Activated CD4-positive, alpha-beta T cell treated with anti-CD3 and anti-CD28 coated beads, Interleukin-10, Interleukin-2, amounts not matched to agents 100 ng/mL and 50 ng/mL, durations not matched to agents 16 hours and 8 hours (primary cell): Measurements from ENCODE around the gene DMXL2.
"Not testable (repeated sequence)": the region's sequence is repeated elsewhere in the genome, so short reads cannot be mapped to it uniquely, and the experiment has no call there.

Experiments used
- DNase-seq: peaks from one replicate; pipeline ENCODE4 v3.0.0-alpha.2; 2020

Gene DMXL2, protein sequence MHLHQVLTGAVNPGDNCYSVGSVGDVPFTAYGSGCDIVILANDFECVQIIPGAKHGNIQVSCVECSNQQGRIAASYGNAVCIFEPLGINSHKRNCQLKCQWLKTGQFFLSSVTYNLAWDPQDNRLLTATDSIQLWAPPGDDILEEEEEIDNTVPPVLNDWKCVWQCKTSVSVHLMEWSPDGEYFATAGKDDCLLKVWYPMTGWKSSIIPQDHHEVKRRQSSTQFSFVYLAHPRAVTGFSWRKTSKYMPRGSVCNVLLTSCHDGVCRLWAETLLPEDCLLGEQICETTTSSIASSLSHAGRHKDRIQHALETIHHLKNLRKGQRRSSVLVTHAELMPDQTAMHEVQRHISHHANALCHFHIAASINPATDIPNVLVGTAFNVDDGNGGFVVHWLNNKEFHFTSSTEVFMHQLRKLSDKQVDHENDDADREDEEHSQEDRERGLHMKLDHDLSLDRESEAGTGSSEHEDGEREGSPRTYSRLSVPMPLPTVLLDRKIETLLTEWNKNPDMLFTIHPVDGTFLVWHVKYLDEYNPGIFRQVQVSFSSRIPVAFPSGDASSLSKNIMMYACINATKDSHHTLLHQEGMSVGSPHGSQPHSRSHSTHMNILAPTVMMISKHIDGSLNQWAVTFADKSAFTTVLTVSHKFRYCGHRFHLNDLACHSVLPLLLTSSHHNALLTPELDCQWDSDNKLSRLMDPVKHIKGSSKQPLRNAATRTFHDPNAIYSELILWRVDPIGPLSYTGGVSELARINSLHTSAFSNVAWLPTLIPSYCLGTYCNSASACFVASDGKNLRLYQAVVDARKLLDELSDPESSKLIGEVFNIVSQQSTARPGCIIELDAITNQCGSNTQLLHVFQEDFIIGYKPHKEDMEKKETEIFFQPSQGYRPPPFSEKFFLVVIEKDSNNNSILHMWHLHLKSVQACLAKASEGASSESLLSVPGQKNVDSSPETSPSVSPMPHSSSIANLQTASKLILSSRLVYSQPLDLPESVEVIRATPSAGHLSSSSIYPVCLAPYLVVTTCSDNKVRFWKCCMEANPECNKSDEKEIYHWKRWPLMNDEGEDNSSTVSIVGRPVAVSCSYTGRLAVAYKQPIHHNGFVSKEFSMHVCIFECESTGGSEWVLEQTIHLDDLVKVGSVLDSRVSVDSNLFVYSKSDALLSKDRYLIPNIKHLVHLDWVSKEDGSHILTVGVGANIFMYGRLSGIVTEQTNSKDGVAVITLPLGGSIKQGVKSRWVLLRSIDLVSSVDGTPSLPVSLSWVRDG (N-terminal part only)

DNA sequence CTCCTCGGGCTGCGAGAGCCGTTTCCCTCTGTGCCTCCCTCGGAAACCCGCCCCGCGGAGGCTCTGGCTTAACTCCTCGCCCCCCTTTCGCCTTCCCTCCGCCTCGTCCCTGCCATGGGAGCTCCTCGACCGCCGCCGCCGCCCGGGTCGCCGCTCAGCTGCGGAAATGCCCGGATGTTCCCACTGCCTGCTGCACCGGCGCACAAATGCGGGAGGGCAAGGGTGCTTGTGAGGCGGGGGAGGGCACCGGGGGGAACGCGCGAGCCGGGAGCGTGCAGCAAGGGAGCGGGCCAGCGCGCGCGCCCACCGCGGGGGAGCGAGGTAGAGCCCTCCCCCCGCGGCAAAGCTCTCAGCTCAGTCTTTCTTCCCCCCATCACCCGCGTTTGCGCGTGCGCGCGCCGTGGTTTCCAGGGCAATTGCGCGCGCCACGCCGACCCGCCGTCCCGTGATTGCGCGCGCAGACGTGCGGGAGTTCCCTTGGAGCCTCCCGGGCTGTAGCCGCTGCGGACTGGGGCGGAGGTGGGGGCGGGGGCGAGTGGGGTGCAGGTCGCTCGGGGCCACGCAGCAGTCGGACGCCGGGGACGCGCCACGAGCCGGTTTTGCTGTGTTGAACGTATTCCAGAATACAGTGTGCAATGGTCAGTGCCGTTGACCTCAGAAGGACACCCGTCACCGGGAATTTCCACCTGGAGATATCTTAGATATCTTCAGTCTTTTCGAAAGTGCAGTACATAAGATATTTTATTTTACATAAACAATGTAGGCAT is at the start of gene DMXL2:
TSS of gene DMXL2 (minus strand) at position 168 of the 767 bp plus-strand sequence. CDS start 226 bp downstream, outside the sequence.
- peak; percentile 85 for DNase-seq

DNA sequence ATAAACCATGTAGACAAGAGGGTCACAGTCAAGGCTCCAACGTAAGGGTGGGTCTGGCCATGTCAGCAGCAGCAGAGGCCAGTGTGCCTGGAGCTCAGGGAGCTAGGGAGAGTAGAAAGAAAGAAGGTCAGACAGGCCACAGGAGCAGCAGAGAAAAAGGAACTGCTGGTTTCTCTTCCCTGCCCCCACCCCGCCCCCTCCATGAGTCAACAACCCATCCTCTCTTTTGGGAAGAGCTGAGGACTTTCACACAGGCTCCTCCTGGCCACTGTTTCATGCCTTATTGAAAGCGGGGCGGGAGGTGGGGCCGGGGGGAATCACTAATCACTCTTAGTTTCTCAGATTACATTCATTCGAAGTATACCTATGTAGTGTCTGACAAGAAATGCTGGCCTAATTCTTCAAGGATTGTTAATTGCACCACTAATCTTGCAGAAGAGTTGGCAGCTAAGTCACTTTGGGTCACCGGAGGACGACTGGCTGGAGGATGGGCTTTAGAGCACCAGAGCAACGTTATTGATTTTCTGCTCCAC is 49.6 kb upstream of the DMXL2 start:
- no peak for DNase-seq

DNA sequence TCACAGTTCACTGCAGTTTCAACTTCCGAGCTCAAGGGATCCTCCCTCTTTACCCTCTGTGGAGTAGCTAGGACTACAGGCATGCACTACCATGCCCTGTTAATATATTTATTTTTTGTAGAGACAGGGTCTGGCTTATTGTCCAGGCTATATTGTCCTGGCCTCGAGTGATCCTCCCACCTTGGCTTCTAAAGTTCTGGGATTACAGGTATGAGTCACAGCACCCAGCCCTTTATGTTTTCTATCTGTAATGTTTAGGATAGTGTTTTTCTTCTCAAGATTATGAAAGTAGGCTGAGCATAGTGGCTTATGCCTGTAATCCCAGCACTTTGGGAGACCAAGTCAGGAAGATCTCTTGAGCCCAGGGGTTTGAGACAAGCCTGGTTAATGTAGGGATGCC is 46.8 kb upstream of the DMXL2 start:
- no peak for DNase-seq

DNA sequence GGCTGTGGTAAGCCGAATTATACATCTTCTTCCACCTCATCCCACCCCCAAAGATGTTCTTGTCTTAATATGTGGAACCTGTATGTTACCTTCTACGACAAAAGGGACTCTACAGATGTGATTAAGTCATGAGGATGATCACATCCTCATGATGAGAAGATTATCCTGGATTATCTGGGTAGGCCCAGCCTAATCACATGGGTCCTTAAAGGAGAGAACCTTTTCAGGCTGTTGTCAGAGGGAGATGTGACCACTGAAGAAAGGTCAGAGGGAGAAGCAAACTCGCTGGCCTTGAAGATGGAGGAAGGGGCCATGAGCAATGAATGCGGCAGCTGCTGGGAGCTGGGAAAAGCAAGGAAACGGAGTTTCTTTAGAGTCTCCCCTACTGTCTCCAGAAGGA is 45.9 kb upstream of the DMXL2 start:
- no peak for DNase-seq

DNA sequence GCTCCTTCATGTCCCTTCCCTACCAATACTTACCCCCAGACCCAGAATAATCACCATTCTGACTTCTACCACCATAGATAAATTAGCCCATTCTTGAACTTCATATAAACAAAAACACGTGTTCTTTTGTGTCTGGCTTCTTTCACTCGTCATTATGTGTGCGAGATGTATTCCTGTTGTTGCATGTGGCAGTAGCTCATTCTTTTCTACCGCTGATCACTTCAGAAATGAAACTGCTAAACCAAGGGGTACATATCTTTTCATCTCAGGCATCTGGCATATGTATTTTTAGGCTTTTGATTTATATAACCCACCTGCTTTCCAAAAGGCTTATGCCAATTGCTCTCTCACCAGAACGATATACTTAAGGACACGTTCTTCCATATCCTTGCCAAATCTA is 44.9 kb upstream of the DMXL2 start:
- DNase-seq = no peak

DNA sequence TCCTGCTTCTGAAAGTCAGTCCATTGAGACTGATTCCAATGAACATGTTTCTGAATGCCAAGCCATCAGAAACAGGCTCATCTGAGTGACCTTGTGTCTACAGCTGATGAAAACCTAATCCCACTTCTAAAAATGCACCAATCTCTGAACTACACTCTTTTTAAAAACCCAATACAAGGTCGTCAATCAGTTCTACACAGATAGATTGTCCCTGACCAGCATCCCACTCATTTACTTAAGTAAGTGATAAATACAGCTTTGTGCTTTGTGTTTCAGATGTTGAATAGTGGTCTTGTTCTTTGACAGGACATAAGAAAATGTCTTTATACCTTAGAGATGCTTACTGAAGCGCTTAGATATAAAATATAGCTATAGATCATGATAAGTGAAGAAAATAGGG is 38.5 kb upstream of the DMXL2 start:
- DNase-seq = no peak

DNA sequence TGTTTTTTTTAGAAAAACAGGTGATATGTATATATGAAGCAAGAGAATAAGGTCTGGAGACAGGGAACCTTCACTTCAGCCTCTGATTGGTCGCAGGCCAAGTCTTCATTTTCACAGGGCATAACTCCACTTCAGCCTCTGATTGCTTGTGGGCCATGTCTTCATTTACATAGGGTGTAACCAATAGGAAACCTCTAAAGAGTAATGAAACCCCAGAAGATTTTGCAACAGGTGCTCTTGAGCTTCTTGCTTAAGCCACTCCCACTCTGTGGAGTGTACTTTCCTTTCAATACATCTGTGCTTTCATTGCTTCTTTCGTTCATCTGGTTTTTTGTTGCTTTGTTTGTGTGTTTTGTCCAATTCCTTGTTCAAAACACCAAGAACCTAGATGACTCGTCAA is 36.1 kb upstream of the DMXL2 start:
- DNase-seq = no peak

DNA sequence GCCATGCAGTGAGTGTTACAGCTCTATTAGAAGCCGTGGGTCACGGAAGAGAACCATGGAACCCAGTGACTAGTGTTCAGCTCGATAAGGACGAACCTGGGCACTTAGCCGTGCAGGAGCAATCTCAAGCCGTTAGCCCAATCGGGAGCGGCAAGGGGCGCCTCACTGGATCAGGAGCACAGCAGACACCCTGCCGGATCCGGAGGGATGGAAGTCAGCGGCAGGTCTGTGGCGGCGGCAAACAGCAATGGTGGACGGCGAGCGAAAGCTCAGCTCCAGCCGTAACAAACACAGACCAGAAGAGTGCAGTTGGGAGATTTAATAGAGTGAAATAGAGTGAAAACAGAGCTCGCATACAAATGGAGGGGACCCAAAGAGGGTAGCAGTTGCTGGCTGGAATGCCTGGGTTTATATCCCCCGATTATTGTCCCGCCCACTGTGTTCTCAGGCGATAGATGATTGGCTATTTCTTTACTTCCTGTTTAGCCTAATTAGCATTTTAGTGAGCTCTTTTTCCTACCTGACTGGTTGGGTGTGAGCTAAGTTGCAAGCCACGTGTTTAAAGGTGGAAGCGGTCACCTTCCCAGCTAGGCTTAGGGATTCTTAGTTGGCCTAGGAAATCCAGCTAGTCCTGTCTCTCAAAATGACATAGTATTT is 33.0 kb upstream of the DMXL2 start:
- DNase-seq = not testable (repeated sequence)

DNA sequence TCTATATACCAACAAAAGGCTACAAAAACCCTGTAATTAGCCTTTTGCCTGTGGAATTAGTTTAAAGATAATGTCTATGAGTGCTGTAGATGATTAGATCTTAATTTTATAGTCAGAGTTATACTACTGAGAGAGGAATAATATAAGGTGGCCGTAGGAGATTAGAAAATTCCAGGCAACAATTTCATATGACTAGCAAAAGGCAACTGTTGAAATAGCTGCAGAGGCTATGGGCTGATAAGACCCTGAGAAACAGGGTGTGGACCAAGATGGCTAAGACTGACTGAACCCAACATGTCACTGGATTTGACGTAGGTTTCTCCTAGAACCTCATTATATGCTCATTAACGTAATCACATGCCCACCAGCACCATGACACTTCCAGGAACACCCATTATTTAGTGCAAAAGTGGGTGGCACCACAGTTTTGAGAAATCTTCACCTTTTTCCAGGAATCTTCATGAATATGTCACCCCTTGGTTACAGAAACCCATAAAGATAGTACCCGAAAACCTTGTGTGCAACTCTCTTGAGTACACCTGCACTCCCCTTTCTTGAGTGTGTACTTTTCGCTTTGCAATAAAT is 29.6 kb upstream of the DMXL2 start:
- no peak for DNase-seq

DNA sequence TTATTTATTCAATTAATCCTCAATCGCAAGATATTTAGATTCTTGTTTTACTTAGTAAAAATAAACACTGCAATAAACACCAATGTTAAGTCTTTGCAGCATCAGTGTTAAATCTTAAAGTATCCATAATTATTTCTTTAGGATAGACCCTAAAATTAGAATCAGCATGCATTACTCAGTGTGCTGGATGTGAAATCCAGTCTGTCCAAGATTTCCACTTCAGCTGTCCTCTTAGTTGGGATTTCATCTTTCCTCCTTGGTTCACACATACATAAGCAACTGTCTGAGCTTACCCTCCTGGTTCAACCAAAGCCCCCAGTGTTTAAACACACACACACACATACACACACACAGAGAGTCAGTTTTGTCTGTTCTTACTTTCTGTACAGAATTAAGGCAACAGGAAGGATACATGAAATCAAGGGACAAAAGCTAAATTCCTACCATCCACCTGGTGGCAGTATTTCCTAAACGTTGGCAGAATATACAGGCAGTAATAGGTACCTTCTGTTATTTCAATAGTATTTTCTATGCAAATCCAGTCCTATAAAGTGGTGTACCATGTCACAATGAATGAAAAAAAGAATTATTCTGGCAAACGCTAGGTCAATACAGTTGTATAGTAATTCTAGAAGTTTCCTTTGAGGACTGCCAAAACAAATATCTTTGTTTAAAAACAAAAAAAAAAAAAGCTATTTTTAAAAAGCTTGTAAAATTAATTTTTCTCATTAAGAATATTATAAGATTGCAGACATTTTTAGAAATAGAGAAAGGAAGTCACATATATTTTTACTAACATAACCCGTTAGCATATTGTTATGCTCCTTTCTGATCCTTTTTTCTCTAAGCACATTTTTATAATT is 27.3 kb upstream of the DMXL2 start:
- peak; percentile 67 for DNase-seq

DNA sequence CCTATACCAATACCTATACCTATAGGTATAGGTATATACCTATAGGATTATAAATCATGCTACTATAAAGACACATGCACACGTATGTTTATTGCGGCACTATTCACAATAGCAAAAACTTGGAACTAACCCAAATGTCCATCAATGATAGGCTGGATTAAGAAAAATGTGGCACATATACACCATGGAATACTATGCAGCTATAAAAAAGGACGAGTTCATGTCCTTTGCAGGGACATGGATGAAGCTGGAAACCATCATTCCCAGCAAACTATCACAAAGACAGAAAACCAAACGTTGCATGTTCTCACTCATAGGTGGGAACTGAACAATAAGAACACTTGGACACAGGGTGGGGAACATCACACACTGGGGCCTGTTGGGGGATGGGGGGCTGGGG is 26.1 kb upstream of the DMXL2 start:
- DNase-seq = not testable (repeated sequence)

DNA sequence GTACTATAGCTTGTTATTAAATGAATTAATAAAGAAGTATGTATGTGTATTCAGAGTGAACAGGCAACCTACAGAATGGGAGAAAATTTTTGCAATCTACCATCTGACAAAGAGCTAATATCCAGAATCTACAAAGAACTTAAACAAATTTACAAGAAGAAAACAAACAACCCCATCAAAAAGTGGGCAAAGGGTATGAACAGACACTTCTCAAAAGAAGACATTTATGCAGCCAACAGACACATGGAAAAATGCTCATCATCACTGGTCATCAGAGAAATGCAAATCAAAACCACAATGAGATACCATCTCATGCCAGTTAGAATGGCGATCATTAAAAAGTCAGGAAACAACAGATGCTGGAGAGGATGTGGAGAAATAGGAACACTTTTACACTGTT is 25.5 kb upstream of the DMXL2 start:
- DNase-seq = not testable (repeated sequence)

DNA sequence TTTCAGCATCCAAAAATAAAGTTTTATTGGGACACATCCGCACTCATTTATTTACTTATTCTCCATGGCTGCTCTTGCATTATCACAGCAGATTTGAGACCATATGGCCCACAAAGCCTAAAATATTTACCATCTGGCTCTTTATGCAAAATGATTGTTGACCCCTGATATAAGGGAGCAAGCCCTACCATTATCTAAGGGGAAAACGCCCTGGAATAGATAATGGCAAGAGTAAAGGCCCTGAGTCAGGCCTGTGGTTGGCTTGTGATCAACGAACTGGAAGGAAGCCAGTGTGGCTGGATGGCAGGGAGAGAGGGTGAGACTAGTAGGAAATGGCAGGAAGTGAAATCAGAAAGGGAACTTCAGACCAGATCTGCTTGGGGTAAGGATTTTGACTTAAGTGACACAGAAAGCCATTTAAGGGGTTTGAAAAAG is 24.6 kb upstream of the DMXL2 start:
- no peak for DNase-seq

DNA sequence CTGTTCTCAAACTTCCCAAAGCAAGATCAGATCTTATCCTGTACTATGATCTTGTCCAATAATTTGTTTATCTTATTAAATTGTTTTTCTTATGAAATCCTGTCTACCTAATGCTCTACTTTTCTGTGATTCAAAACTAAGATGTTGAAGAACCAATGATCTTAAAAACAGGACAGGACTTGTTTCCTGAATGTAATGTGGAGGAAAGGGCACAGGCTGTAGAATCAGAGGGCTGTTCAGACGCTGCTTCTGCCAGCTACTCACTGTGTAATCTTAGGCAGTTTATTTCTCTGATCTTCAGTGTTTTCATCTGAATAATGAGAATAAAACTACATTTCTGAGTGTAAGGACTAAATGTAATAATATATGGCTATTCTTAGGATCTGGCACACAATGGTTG is 20.1 kb upstream of the DMXL2 start:
- DNase-seq = no peak

DNA sequence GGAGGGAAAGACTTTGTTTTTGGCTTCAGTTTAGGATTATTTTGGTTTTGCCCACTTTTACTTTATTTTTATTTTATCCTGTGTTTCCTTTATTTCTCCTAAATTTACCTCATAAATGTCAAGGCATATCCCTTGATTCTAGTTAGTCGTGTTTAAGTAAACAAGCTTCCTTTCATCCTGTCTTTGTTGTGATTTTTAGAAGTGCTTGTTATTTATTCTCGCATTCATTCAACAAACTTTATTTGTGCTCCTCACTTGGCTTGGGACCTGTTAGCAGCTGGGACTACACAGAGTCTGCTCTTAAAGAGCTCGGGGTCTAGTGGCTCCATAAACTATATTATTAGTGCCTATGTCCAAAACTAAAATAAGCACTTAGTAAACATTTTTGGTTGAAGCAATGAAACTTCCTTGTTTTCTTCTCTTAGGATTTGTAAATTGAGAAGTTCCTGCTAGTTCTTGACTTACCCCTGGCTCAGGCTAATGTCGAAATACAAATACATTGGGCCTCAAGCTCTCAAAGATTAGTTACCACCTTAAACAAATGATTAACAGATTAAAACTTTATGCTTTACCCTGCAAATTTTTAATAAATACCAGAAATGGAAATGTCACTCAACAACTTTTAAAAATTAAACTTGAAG is 19.0 kb upstream of the DMXL2 start:
- no peak for DNase-seq

DNA sequence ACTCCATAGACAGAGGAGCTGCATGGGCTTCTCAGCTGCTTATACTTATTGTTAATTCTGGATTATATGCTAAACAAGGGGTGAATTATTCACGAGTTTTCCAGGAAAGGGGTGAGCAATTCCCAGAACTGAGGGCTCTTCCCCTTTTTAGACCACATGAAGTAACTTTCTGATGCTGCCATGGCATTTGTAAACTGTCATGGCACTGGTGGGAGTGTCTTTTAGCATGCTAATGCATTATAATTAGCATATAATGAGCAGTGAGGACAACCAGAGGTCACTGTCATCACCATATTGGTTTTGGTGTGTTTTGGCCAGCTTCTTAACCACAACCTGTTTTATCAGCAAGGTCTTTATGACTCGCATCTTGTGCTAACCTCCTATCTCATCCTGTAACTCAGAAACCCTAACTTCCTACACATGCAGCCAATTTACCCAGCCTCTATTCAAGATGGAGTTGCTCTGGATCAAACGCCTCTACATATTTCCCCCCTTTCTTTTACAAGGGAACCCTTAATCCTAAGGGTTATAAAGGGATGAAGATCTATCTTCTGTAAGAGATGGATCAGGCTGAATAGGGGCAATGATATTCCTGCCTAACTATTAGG is 12.1 kb upstream of the DMXL2 start:
- no peak for DNase-seq

DNA sequence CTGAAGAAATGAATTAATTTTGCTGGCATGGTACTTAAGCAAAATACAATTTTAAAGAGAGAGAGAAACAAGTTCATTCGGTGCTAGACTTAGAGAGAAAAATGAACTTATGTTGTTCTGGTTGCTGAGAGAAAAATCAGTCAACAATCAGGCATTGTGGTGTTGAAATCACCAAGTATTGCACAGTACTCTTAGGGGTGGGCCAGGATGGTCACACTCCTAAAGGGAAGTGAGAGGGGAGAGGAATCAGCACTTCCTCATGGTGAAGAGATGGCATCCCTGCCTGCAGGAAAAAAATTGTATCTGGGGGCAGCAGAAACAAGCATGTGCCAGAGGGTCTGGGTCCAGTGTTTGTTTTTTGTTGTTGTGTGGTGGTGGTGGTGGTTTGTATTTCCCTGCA is 7.0 kb upstream of the DMXL2 start:
- DNase-seq = no peak

DNA sequence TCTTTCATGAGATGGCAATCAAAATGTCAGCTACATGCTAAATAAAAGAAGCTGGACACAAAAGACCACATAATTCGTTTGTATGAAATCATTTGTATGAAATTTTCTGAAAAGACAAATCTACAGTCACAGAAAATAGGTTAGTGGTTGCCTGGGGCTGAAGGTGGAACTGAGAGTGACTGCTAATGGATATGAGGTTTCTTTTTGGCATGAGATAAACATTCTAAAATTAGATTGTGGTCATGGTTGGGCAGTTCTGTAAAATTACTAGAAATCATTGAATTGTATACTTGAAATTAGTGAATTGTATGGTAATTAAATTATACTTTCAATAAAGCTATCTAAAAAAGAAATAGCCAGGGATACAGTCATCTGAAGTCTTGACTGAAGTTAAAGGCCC is 2.7 kb upstream of the DMXL2 start:
- no peak for DNase-seq

DNA sequence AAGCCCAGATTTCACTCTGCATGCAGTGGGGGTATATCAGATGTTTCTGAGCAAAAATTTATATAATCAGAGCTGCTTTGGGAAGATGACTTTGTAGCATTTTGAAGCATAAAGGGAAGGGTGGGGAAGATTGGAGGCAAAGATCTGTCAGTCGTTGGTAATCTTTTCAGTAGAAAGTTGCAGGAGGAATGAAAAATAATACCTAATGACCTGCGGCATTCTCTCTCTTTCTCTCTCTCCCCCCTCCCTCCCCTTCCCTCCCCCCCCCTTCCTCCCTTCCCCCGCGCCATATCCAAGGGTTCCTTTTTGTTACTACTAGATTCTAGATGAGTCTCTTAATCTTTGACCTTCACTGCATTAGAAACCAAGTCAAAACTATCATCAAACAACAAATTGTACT is 1.5 kb upstream of the DMXL2 start:
- DNase-seq = no peak
